Fibroblast of lung (primary cell): ENCODE data around the gene PRRT1.

Experiments
- CTCF ChIP-seq, 2 donors: IDR thresholded peaks in 1 of 2; conservative IDR thresholded peaks in 1 of 2; 1 replicate in 1 of 2; 2 replicates in 1 of 2; pipeline ENCODE4 v1.5.1; 2011 to 2012; ENCODE audit warnings: low read length in 2 of 2, control low read depth in 1 of 2, inconsistent platforms in 1 of 2, low read depth in 1 of 2, mild to moderate bottlenecking in 1 of 2
- EZH2 ChIP-seq: IDR thresholded peaks from 2 replicates; pipeline ENCODE4 v1.5.1; 2012; ENCODE audit warnings: low read length, control low read depth, mild to moderate bottlenecking; ENCODE audit errors: missing control alignments

- TF ChIP-seq CTCF (conservative IDR thresholded peaks at IDR 0.05 in 1 of 2, IDR thresholded peaks at IDR 0.05 in 1 of 2; ENCODE audit: low read depth in 1 of 2, low read length in 2 of 2) (peak in 1 of 2 donors; percentile 42), EZH2 (no peak)
These were observed 43.8 kb upstream of the PRRT1 start for GRCh38 chr6:32195652-32195901.
